PC-9 (cell line): Measurements from ENCODE around the gene ZDBF2. TPM values are rescaled to one million over a fixed set of nuclear protein-coding genes. Genes with fewer than 3 reads are reported as not detected.

Experiments
- BruUV-seq: library from RNA; stranded (reverse); fragments of 400-500 nt; replicated peaks from 2 replicates; lab custom pipeline; 2021; lab: Mats Ljungman, UMichigan
- CTCF ChIA-PET: fragments of 300-600 bp; sonication (Branson Sonifier 250); formaldehyde crosslinking; loops from one replicate; lab custom pipeline; 2022; ENCODE audit warnings: antibody characterized with exemption; lab: Charles Lee
- POLR2A ChIA-PET: fragments of 300-600 bp; sonication (Branson Sonifier 250); formaldehyde crosslinking; loops from one replicate; lab custom pipeline; 2022; ENCODE audit warnings: antibody characterized with exemption; ENCODE audit not compliant: unreplicated experiment; lab: Charles Lee
- DNase-seq, 2 experiments: peaks; one replicate each; pipeline versions ENCODE4 v3.0.0 to v3.0.0-alpha.2; 2015 to 2022; ENCODE audit warnings: mixed read lengths in 1 of 2
- H2AFZ ChIP-seq: fragments of 200-600 bp; sonication (generic); 2 replicates; pipeline ENCODE4 v1.8.1; 2017; ENCODE audit warnings: antibody characterized with exemption
- H3F3A ChIP-seq: fragments of 200-600 bp; sonication (generic); 2 replicates; pipeline ENCODE4 v1.8.1; 2017; ENCODE audit warnings: antibody characterized with exemption, mild to moderate bottlenecking, low read depth; ENCODE audit not compliant: insufficient read depth
- H3K27ac ChIP-seq: fragments of 200-600 bp; sonication (generic); 2 replicates; pipeline ENCODE4 v1.6.1; 2016; ENCODE audit warnings: mixed run types
- H3K27me3 ChIP-seq: fragments of 200-600 bp; sonication (generic); 2 replicates; pipeline ENCODE4 v1.6.1; 2016; ENCODE audit warnings: low read depth, mixed run types; ENCODE audit not compliant: insufficient read depth
- H3K36me3 ChIP-seq: fragments of 200-600 bp; sonication (generic); 2 replicates; pipeline ENCODE4 v1.6.1; 2016; ENCODE audit warnings: low read depth, mixed run types
- H3K4me1 ChIP-seq: fragments of 200-600 bp; sonication (generic); replicated peaks from 2 replicates; pipeline ENCODE4 v1.6.1; 2016; ENCODE audit warnings: mixed run types; ENCODE audit not compliant: insufficient read depth
- H3K4me2 ChIP-seq: fragments of 200-600 bp; sonication (generic); 2 replicates; pipeline ENCODE4 v1.6.1; 2017; ENCODE audit warnings: mixed run types
- H3K4me3 ChIP-seq: fragments of 200-600 bp; sonication (generic); 2 replicates; pipeline ENCODE4 v1.6.1; 2016; ENCODE audit warnings: mixed run types
- H3K79me2 ChIP-seq: fragments of 200-600 bp; sonication (generic); 2 replicates; pipeline ENCODE4 v1.6.1; 2017; ENCODE audit warnings: low read depth, mixed run types
- H3K9me2 ChIP-seq: fragments of 200-600 bp; sonication (generic); 2 replicates; pipeline ENCODE4 v1.8.1; 2017; ENCODE audit warnings: mild to moderate bottlenecking; ENCODE audit not compliant: insufficient read depth
- H3K9me3 ChIP-seq: fragments of 200-600 bp; sonication (generic); 2 replicates; pipeline ENCODE4 v1.8.1; 2016; ENCODE audit warnings: low read depth; ENCODE audit not compliant: insufficient read depth
- H4K20me1 ChIP-seq: fragments of 200-600 bp; sonication (generic); 2 replicates; pipeline ENCODE4 v1.8.1; 2017; ENCODE audit not compliant: insufficient read depth
- CTCF ChIP-seq: fragments of 200-600 bp; sonication (generic); conservative IDR thresholded peaks from 2 replicates; pipeline ENCODE4 v1.6.1; 2017; ENCODE audit warnings: mixed run types, antibody characterized with exemption, mild to moderate bottlenecking, moderate library complexity
- EZH2 ChIP-seq: fragments of 200-600 bp; sonication (generic); IDR thresholded peaks from 2 replicates; pipeline ENCODE4 v1.8.0; 2017; ENCODE audit warnings: antibody characterized with exemption, low read depth
- intact Hi-C: fragments of 100-400 bp; cut with micrococcal nuclease; formaldehyde crosslinking; loops from one replicate; pipeline ENCODE4 v1.10.0; 2022; ENCODE audit not compliant: unreplicated experiment
- total RNA-seq: library from RNA; stranded (reverse); gene quantifications from 2 replicates; pipeline ENCODE4 v1.2.3, GENCODE V29; 2021

The ZDBF2 gene
- total RNA-seq, 1 experiment from 2014 or later, result 21.5 TPM

DNA sequence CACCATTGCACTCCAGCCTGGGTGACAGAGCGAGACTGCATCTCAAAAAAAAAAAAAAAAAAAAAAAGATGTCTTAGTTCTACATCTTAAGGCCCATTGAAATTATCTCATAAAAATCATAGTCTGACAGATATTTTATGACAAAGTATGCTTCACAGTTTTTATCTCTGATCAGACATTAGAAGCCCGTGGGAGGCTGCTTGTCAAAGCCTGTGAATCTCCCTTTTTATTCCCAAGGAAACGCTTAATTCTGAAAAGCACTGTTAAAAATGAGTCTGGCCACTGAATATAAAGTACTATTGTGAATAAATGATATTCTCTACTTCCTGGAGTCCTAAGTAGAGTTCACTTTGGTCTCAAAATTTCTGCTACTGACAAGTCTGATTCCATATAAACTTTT, 71.1 kb downstream of the ZDBF2 start:
- intact Hi-C loops, result no loop called here
- POLR2A ChIA-PET, result no interaction called here
- H3K9me2 ChIP-seq, result no peaks in the 10 kb centered on the region
- CTCF ChIA-PET, result no interaction called here
- no peak overlapping the region for H3K4me2 ChIP-seq
- no peaks in the 10 kb centered on the region for H3K4me1 ChIP-seq
- H3K27me3 ChIP-seq, result no peaks in the 10 kb centered on the region
- no peak overlapping the region for H2AFZ ChIP-seq
- H3K9me3 ChIP-seq, result no peaks in the 10 kb centered on the region
- no TSS peak for BruUV-seq
- no peaks in the 10 kb centered on the region for H4K20me1 ChIP-seq
- H3K4me3 ChIP-seq, result no peak overlapping the region
- H3K36me3 ChIP-seq, result no peaks in the 10 kb centered on the region
- DNase-seq, result no peak
- no peaks in the 10 kb centered on the region for H3K79me2 ChIP-seq
- H3K27ac ChIP-seq, result no peak overlapping the region
- no peak for TF ChIP-seq EZH2
- no peak for TF ChIP-seq CTCF
- H3F3A ChIP-seq, result no peaks in the 10 kb centered on the region

DNA sequence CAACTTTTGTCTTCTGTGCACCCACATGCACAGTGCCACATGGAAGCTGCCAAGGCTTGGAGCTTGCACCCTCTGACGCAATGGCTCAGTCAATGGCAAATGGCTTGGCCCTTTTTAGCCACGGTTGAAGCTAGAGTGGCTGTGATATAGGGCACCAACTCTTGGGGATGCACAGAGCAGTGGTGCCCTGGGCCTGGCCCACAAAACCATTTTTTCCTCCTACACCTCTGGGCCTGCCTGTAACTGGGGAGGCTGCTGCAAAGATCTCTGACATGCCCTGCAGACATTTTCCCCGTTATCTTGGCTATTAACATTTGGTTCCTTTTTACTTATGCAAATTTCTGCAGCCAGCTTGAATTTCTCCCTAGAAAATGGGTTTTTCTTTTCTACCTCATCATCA, 74.9 kb downstream of the ZDBF2 start:
- Histone ChIP-seq H3K79me2 (no peaks in the 10 kb centered on the region), H3K4me1 (no peaks in the 10 kb centered on the region), H3K4me2 (no peak overlapping the region), H3K27ac (no peak overlapping the region), H4K20me1 (no peaks in the 10 kb centered on the region), H3K27me3 (no peaks in the 10 kb centered on the region), H3K9me3 (no peaks in the 10 kb centered on the region), H3K4me3 (no peak overlapping the region), H3F3A (no peaks in the 10 kb centered on the region), H3K9me2 (no peaks in the 10 kb centered on the region), H2AFZ (no peak overlapping the region), H3K36me3 (no peaks in the 10 kb centered on the region)
- TF ChIP-seq CTCF, result no peak
- TF ChIP-seq EZH2, result no peak
- intact Hi-C loops, result no loop called here
- DNase-seq, result no peak
- no TSS peak for BruUV-seq
- CTCF ChIA-PET, result no interaction called here
- POLR2A ChIA-PET, result no interaction called here

- no TSS peak for BruUV-seq
- POLR2A ChIA-PET, result no interaction called here
- Histone ChIP-seq H3K4me3 (no peak overlapping the region), H3K79me2 (no peaks in the 10 kb centered on the region), H4K20me1 (no peaks in the 10 kb centered on the region), H3K4me2 (no peak overlapping the region), H3K36me3 (no peaks in the 10 kb centered on the region), H3K4me1 (no peaks in the 10 kb centered on the region), H3K27me3 (no peaks in the 10 kb centered on the region), H3K27ac (no peak overlapping the region), H3K9me2 (no peaks in the 10 kb centered on the region), H3K9me3 (no peaks in the 10 kb centered on the region), H3F3A (no peaks in the 10 kb centered on the region), H2AFZ (no peak overlapping the region)
- CTCF ChIA-PET, result no interaction called here
- no peak for DNase-seq
- TF ChIP-seq EZH2 (no peak), CTCF (no peak)
- intact Hi-C loops, result no loop called here
Observed at GRCh38 chr2:206352571-206352970, 78.1 kb downstream of the ZDBF2 start.
